ENCODE measurements around the gene MCCC2.
A peak's percentile ranks its signal among the peaks of the same experiment; 100 is the strongest.
"Not testable (repeated sequence)": the region's sequence is repeated elsewhere in the genome, so short reads cannot be mapped to it uniquely, and the experiment has no call there.

Gene MCCC2

GRCh38 chr5:71597001-71597400 is 9.9 kb downstream of the MCCC2 start:
- DNase-seq (ENCODE audit: low read depth in 2 of 2), result no peak

- DNase-seq (ENCODE audit: low read depth in 2 of 2), result no peak
Observed at GRCh38 chr5:71600783-71601182, 13.6 kb downstream of the MCCC2 start.

- DNase-seq (ENCODE audit: low read depth in 2 of 2), result peak; percentile 65 to 70
Observed at GRCh38 chr5:71601222-71602026, 14.3 kb downstream of the MCCC2 start.

GRCh38 chr5:71609916-71610315 is 22.8 kb downstream of the MCCC2 start:
- DNase-seq (ENCODE audit: low read depth in 2 of 2), result not testable (repeated sequence)

- no peak for DNase-seq (ENCODE audit: low read depth in 2 of 2)
Observed at GRCh38 chr5:71615809-71616208, 28.7 kb downstream of the MCCC2 start.

- DNase-seq (ENCODE audit: low read depth in 2 of 2), result no peak
Observed at GRCh38 chr5:71620630-71621029, 33.5 kb downstream of the MCCC2 start.

- no peak for DNase-seq (ENCODE audit: low read depth in 2 of 2)
Observed at GRCh38 chr5:71621268-71621667, 34.1 kb downstream of the MCCC2 start.

GRCh38 chr5:71621741-71622140 is 34.6 kb downstream of the MCCC2 start:
- DNase-seq (ENCODE audit: low read depth in 2 of 2), result no peak

GRCh38 chr5:71623221-71623794 is 36.2 kb downstream of the MCCC2 start:
- no peak for DNase-seq (ENCODE audit: low read depth in 2 of 2)

- DNase-seq (ENCODE audit: low read depth in 2 of 2), result no peak
Observed at GRCh38 chr5:71629950-71630349, 42.8 kb downstream of the MCCC2 start.

GRCh38 chr5:71631070-71631469 is 43.9 kb downstream of the MCCC2 start:
- DNase-seq (ENCODE audit: low read depth in 2 of 2), result no peak

- DNase-seq (ENCODE audit: low read depth in 2 of 2), result no peak
Observed at GRCh38 chr5:71632168-71632567, 45.0 kb downstream of the MCCC2 start.

- DNase-seq (ENCODE audit: low read depth in 2 of 2), result no peak
Observed at GRCh38 chr5:71633255-71634155, 46.4 kb downstream of the MCCC2 start.

GRCh38 chr5:71637133-71637532 is 50.0 kb downstream of the MCCC2 start:
- DNase-seq (ENCODE audit: low read depth in 2 of 2), result no peak

- no peak for DNase-seq (ENCODE audit: low read depth in 2 of 2)
Observed at GRCh38 chr5:71640408-71640807, 53.3 kb downstream of the MCCC2 start.

GRCh38 chr5:71645030-71645429 is 57.9 kb downstream of the MCCC2 start:
- no peak for DNase-seq (ENCODE audit: low read depth in 2 of 2)

GRCh38 chr5:71650940-71651339 is 63.8 kb downstream of the MCCC2 start:
- not testable (repeated sequence) for DNase-seq (ENCODE audit: low read depth in 2 of 2)

- DNase-seq (ENCODE audit: low read depth in 2 of 2), result peak; percentile 8 to 22
Observed at GRCh38 chr5:71651579-71651978, 64.4 kb downstream of the MCCC2 start.

- DNase-seq (ENCODE audit: low read depth in 2 of 2), result no peak
Observed at GRCh38 chr5:71652349-71652748, 65.2 kb downstream of the MCCC2 start.

GRCh38 chr5:71652803-71653543 is 65.8 kb downstream of the MCCC2 start:
- DNase-seq (ENCODE audit: low read depth in 2 of 2), result no peak

- DNase-seq (ENCODE audit: low read depth in 2 of 2), result no peak
Observed at GRCh38 chr5:71658916-71659662, 71.9 kb downstream of the MCCC2 start.
